PC-3 (cell line): Measurements from ENCODE around the gene UTS2R. TPM values are rescaled to one million over a fixed set of nuclear protein-coding genes. Genes with fewer than 3 reads are reported as not detected.

Source experiments
- ATAC-seq: fragments of 200-7000 bp; cut with Tn5 transposase; 2 replicates; pipeline ENCODE4 v1.9.1; 2020; ENCODE audit warnings: mild to moderate bottlenecking, moderate library complexity
- BruUV-seq: library from RNA; stranded (reverse); fragments of 400-500 nt; replicated peaks from 2 replicates; lab custom pipeline; 2021; lab: Mats Ljungman, UMichigan
- CTCF ChIA-PET: fragments of 300-600 bp; sonication (Branson Sonifier 250); formaldehyde crosslinking; loops from one replicate; lab custom pipeline; 2022; ENCODE audit warnings: antibody characterized with exemption; lab: Charles Lee
- POLR2A ChIA-PET: fragments of 300-600 bp; sonication (Branson Sonifier 250); formaldehyde crosslinking; loops from one replicate; lab custom pipeline; 2022; ENCODE audit warnings: antibody characterized with exemption; ENCODE audit not compliant: unreplicated experiment; lab: Charles Lee
- DNase-seq: peaks from one replicate; pipeline ENCODE4 v3.0.0-alpha.2; 2015
- H2AFZ ChIP-seq: fragments of 300-600 bp; sonication (generic); 2 replicates; pipeline ENCODE4 v1.6.0; 2016; ENCODE audit warnings: antibody characterized with exemption, low read length
- H3F3A ChIP-seq: fragments of 300-600 bp; sonication (generic); one replicate; pipeline ENCODE4 v1.6.0; 2017; ENCODE audit warnings: antibody characterized with exemption, low read length, control low read depth, mild to moderate bottlenecking; ENCODE audit not compliant: unreplicated experiment
- H3K27ac ChIP-seq: fragments of 300-600 bp; sonication (generic); 2 replicates; pipeline ENCODE4 v1.5.1; 2016; ENCODE audit warnings: mild to moderate bottlenecking, low read length
- H3K27me3 ChIP-seq: fragments of 300-600 bp; sonication (generic); 2 replicates; pipeline ENCODE4 v1.6.1; 2016; ENCODE audit warnings: low read length, mixed read lengths
- H3K36me3 ChIP-seq: fragments of 300-600 bp; sonication (generic); 2 replicates; pipeline ENCODE4 v1.6.1; 2016; ENCODE audit warnings: low read depth, mixed run types, low read length, mixed read lengths
- H3K4me1 ChIP-seq: fragments of 300-600 bp; sonication (generic); 2 replicates; pipeline ENCODE4 v1.5.1; 2016; ENCODE audit warnings: low read length; ENCODE audit not compliant: insufficient read depth
- H3K4me2 ChIP-seq: fragments of 300-600 bp; sonication (generic); 2 replicates; pipeline ENCODE4 v1.6.0; 2016; ENCODE audit warnings: low read length
- H3K4me3 ChIP-seq: fragments of 300-600 bp; sonication (generic); 2 replicates; pipeline ENCODE4 v1.5.1; 2016; ENCODE audit warnings: mild to moderate bottlenecking, low read length, mixed read lengths
- H3K79me2 ChIP-seq: fragments of 300-600 bp; sonication (generic); 2 replicates; pipeline ENCODE4 v1.6.1; 2017; ENCODE audit warnings: low read length, mixed read lengths
- H3K9ac ChIP-seq: fragments of 300-600 bp; sonication (generic); 2 replicates; pipeline ENCODE4 v1.6.0; 2016; ENCODE audit warnings: mild to moderate bottlenecking, low read length
- H3K9me2 ChIP-seq: fragments of 300-600 bp; sonication (generic); replicated peaks from 2 replicates; pipeline ENCODE4 v1.6.1; 2016; ENCODE audit warnings: mixed run types, low read length, mixed read lengths
- H3K9me3 ChIP-seq: fragments of 300-600 bp; sonication (generic); 2 replicates; pipeline ENCODE4 v1.6.1; 2016; ENCODE audit warnings: low read length, mixed read lengths
- H4K20me1 ChIP-seq: fragments of 300-600 bp; sonication (generic); 2 replicates; pipeline ENCODE4 v1.6.1; 2016; ENCODE audit warnings: low read length, mixed read lengths
- CTCF ChIP-seq: fragments of 300-600 bp; sonication (generic); conservative IDR thresholded peaks from 2 replicates; pipeline ENCODE4 v1.5.1; 2017; ENCODE audit warnings: antibody characterized with exemption, low read depth, mild to moderate bottlenecking, low read length
- EZH2 ChIP-seq: fragments of 300-600 bp; sonication (generic); IDR thresholded peaks from one replicate; pipeline ENCODE4 v1.6.1; 2017; ENCODE audit warnings: antibody characterized with exemption, mild to moderate bottlenecking, low read length; ENCODE audit not compliant: unreplicated experiment
- EZH2phosphoT487 ChIP-seq: fragments of 300-600 bp; sonication (generic); IDR thresholded peaks from 2 replicates; pipeline ENCODE4 v1.6.1; 2018; ENCODE audit warnings: mild to moderate bottlenecking, antibody characterized with exemption, low read length, borderline replicate concordance
- intact Hi-C: fragments of 100-400 bp; cut with micrococcal nuclease; formaldehyde crosslinking; loops from 2 replicates; pipeline ENCODE4 v1.9.0; 2023
- total RNA-seq: library from RNA; depleted of rRNA; stranded (reverse); fragments of >200 nt; gene quantifications from 2 replicates; pipeline ENCODE4 v1.2.3, GENCODE V29; 2014

The UTS2R gene
- total RNA-seq, 1 experiment from 2014 or later = not detected

GRCh38 chr17:82406131-82406671 lies 34.6 kb downstream of the UTS2R start:
- Histone ChIP-seq H3F3A (no peaks in the 10 kb centered on the region), H2AFZ (no peak overlapping the region), H3K9me2 (no peaks in the 10 kb centered on the region), H3K9ac (no peak overlapping the region), H3K4me2 (no peak overlapping the region), H4K20me1 (no peaks in the 10 kb centered on the region), H3K9me3 (no peaks in the 10 kb centered on the region), H3K79me2 (no peaks in the 10 kb centered on the region), H3K4me1 (no peaks in the 10 kb centered on the region), H3K27ac (no peak overlapping the region), H3K27me3 (no peaks in the 10 kb centered on the region), H3K4me3 (no peak overlapping the region), H3K36me3 (no peaks in the 10 kb centered on the region; the same call in none of the 2 replicates)
- POLR2A ChIA-PET = no interaction called here
- CTCF ChIA-PET = no interaction called here
- no TSS peak for BruUV-seq
- ATAC-seq = no peak
- TF ChIP-seq EZH2 (no peak), CTCF (no peak), EZH2phosphoT487 (no peak)
- no peak for DNase-seq
- intact Hi-C loops = no loop called here

- Histone ChIP-seq H3K9ac (no peak overlapping the region), H3K27ac (no peak overlapping the region), H3F3A (no peaks in the 10 kb centered on the region), H3K36me3 (no peaks in the 10 kb centered on the region; the same call in none of the 2 replicates), H3K4me1 (no peaks in the 10 kb centered on the region), H3K9me3 (no peaks in the 10 kb centered on the region), H3K9me2 (no peaks in the 10 kb centered on the region), H3K4me3 (no peak overlapping the region), H3K79me2 (peaks cover 6% of the 10 kb centered on the region; the same call in 1 of the 2 replicates), H4K20me1 (no peaks in the 10 kb centered on the region), H2AFZ (no peak overlapping the region), H3K4me2 (no peak overlapping the region), H3K27me3 (no peaks in the 10 kb centered on the region)
- intact Hi-C loops = no loop called here
- ChIA-PET POLR2A (no interaction called here), CTCF (interaction anchor here (0.6 kb wide), 1 partner anchor 149 kb away, joined by 9 read pairs; no protein-coding TSS in a partner anchor)
- TF ChIP-seq EZH2 (no peak), EZH2phosphoT487 (no peak), CTCF (no peak)
- no TSS peak for BruUV-seq
- DNase-seq (peak; percentile 6), ATAC-seq (peak; percentile 64)
Measured at GRCh38 chr17:82407255-82407654, 35.7 kb downstream of the UTS2R start.

GRCh38 chr17:82408288-82408937 lies 36.8 kb downstream of the UTS2R start:
- DNase-seq (no peak), ATAC-seq (no peak)
- Histone ChIP-seq H3K4me1 (no peaks in the 10 kb centered on the region), H2AFZ (no peak overlapping the region), H3K27me3 (no peaks in the 10 kb centered on the region), H3K27ac (no peak overlapping the region), H3K4me2 (no peak overlapping the region), H3F3A (no peaks in the 10 kb centered on the region), H3K9me3 (no peaks in the 10 kb centered on the region), H3K36me3 (no peaks in the 10 kb centered on the region; the same call in none of the 2 replicates), H3K9ac (no peak overlapping the region), H3K4me3 (no peak overlapping the region), H3K9me2 (no peaks in the 10 kb centered on the region), H4K20me1 (no peaks in the 10 kb centered on the region), H3K79me2 (peaks cover 14% of the 10 kb centered on the region; the same call in 1 of the 2 replicates)
- POLR2A ChIA-PET = no interaction called here
- intact Hi-C loops = no loop called here
- no TSS peak for BruUV-seq
- CTCF ChIA-PET = no interaction called here
- TF ChIP-seq CTCF = no peak
- no peak for TF ChIP-seq EZH2
- TF ChIP-seq EZH2phosphoT487 = no peak
